CD14-positive monocyte (primary cell): ENCODE results near the gene PNISR. TPM values are rescaled to one million over a fixed set of nuclear protein-coding genes. Genes with fewer than 3 reads are reported as not detected.

Source experiments
- DNase-seq, 3 donors: peaks; one replicate each; pipeline ENCODE4 v3.0.0-alpha.2; 2011 to 2022
- H2AFZ ChIP-seq: 2 replicates; pipeline ENCODE4 v1.6.0; 2012; ENCODE audit warnings: mild to moderate bottlenecking, low read depth, low read length, inconsistent platforms; ENCODE audit not compliant: insufficient read depth, poor library complexity, severe bottlenecking
- H3K27ac ChIP-seq, 2 donors: 1 replicate in 1 of 2; 2 replicates in 1 of 2; pipeline ENCODE4 v1.5.1; 2012 to 2013; ENCODE audit warnings: low read length in 2 of 2, control low read depth in 1 of 2, inconsistent platforms in 1 of 2, low read depth in 1 of 2, mild to moderate bottlenecking in 1 of 2
- H3K27me3 ChIP-seq, 2 donors: one replicate each; pipeline versions ENCODE4 v1.6.0 to v1.6.1; 2011 to 2013; ENCODE audit warnings: low read length in 2 of 2; ENCODE audit not compliant: control insufficient read depth in 2 of 2, insufficient read depth in 2 of 2
- H3K36me3 ChIP-seq, 2 donors: replicated peaks in 1 of 2; 1 replicate in 1 of 2; 2 replicates in 1 of 2; pipeline versions ENCODE4 v1.5.1 to v1.6.1; 2012 to 2013; ENCODE audit warnings: low read length in 2 of 2, control low read depth in 1 of 2, inconsistent platforms in 1 of 2, mild to moderate bottlenecking in 1 of 2; ENCODE audit not compliant: insufficient read depth in 2 of 2, control insufficient read depth in 1 of 2
- H3K4me1 ChIP-seq, 2 donors: 1 replicate in 1 of 2; 2 replicates in 1 of 2; pipeline versions ENCODE4 v1.5.1 to v1.6.1; 2012 to 2013; ENCODE audit warnings: low read length in 2 of 2, control low read depth in 1 of 2, inconsistent platforms in 1 of 2, mild to moderate bottlenecking in 1 of 2, moderate library complexity in 1 of 2; ENCODE audit not compliant: insufficient read depth in 2 of 2, control insufficient read depth in 1 of 2
- H3K4me2 ChIP-seq: replicated peaks from 2 replicates; pipeline ENCODE3; 2012; ENCODE audit warnings: low read length, moderate library complexity, mild to moderate bottlenecking; ENCODE audit not compliant: poor library complexity, severe bottlenecking; ENCODE audit errors: extremely low read depth
- H3K4me3 ChIP-seq, 3 experiments: fragments of 200-600 bp in 1 of 3; sonication (generic) in 1 of 3; replicated peaks in 1 of 3; 1 replicate in 2 of 3; 2 replicates in 1 of 3; pipeline ENCODE4 v1.5.1; 2011 to 2013; ENCODE audit warnings: low read length in 3 of 3, mild to moderate bottlenecking in 3 of 3, control low read depth in 2 of 3, low read depth in 2 of 3, inconsistent platforms in 1 of 3, moderate library complexity in 1 of 3
- H3K79me2 ChIP-seq: 2 replicates; pipeline ENCODE4 v1.6.0; 2012; ENCODE audit warnings: mild to moderate bottlenecking, control low read depth, inconsistent platforms, low read length, moderate library complexity; ENCODE audit not compliant: insufficient read depth
- H3K9ac ChIP-seq: 2 replicates; pipeline ENCODE4 v1.6.0; 2017; ENCODE audit warnings: low read length, mild to moderate bottlenecking; ENCODE audit not compliant: insufficient read depth, poor library complexity, severe bottlenecking
- H3K9me3 ChIP-seq, 2 donors: replicated peaks in 1 of 2; 1 replicate in 1 of 2; 2 replicates in 1 of 2; pipeline versions ENCODE4 v1.5.1 to v1.6.1; 2012 to 2013; ENCODE audit warnings: low read length in 2 of 2, control low read depth in 1 of 2; ENCODE audit not compliant: control insufficient read depth in 1 of 2, insufficient read depth in 1 of 2
- H4K20me1 ChIP-seq: 2 replicates; pipeline ENCODE4 v1.6.0; 2012; ENCODE audit warnings: mild to moderate bottlenecking, low read length, control low read depth, moderate library complexity; ENCODE audit not compliant: insufficient read depth
- H3K27ac Mint-ChIP-seq, 7 donors: one replicate each; pipeline ENCODE4 v1.8.0; 2020; ENCODE audit warnings: mild to moderate bottlenecking in 7 of 7, mixed read lengths in 7 of 7, moderate library complexity in 6 of 7, inconsistent platforms in 2 of 7
- H3K27me3 Mint-ChIP-seq, 3 donors: one replicate each; pipeline ENCODE4 v1.8.0; 2021 to 2022; ENCODE audit warnings: low read depth in 3 of 3, mild to moderate bottlenecking in 3 of 3, mixed read lengths in 3 of 3, moderate library complexity in 3 of 3, inconsistent platforms in 1 of 3
- H3K36me3 Mint-ChIP-seq, 2 donors: one replicate each; pipeline ENCODE4 v1.8.0; 2020; ENCODE audit warnings: mixed read lengths in 2 of 2, inconsistent platforms in 1 of 2, mild to moderate bottlenecking in 1 of 2
- H3K4me1 Mint-ChIP-seq: one replicate; pipeline ENCODE4 v1.8.0; 2020; ENCODE audit warnings: mild to moderate bottlenecking, mixed read lengths
- H3K4me3 Mint-ChIP-seq, 2 donors: one replicate each; pipeline ENCODE4 v1.8.0; 2020; ENCODE audit warnings: mild to moderate bottlenecking in 2 of 2, mixed read lengths in 2 of 2, moderate library complexity in 1 of 2
- H3K9me3 Mint-ChIP-seq, 7 donors: one replicate each; pipeline ENCODE4 v1.8.0; 2020 to 2022; ENCODE audit warnings: mixed read lengths in 7 of 7, mild to moderate bottlenecking in 6 of 7, moderate library complexity in 6 of 7, inconsistent platforms in 2 of 7
- WGBS: methylation state at CpG from one replicate; pipeline ENCODE4 v1.1.5; 2013; ENCODE audit warnings: missing lambda C conversion rate; ENCODE audit not compliant: insufficient coverage; 5-methylcytosine and 5-hydroxymethylcytosine counted together
- intact Hi-C, 2 donors: fragments of 100-400 bp; cut with micrococcal nuclease; formaldehyde crosslinking; loops; one replicate each; pipeline versions ENCODE4 v1.15.0 to v1.15.1; 2023
- polyA plus RNA-seq, 3 donors: library from polyadenylated mRNA; depleted of rRNA in 1 of 3; unstranded in 2 of 3; stranded (reverse) in 1 of 3; fragments of 300-500 nt in 2 of 3; fragments of >200 nt in 1 of 3; fragmentation: Illumina TruSeq in 2 of 3; gene quantifications; 1 replicate in 2 of 3; 2 replicates in 1 of 3; pipeline ENCODE4 v1.2.3, GENCODE V29; 2012 to 2021
- TF ChIP-seq, protein P1 (sequence below): fragments of 200-600 bp; IDR thresholded peaks from one replicate; pipeline ENCODE4 v1.8.0; 2022; ENCODE audit warnings: antibody characterized with exemption, mild to moderate bottlenecking

Gene PNISR
- polyA plus RNA-seq, 3 donors = 28.9 to 75.4 (median 33.9) TPM

DNA sequence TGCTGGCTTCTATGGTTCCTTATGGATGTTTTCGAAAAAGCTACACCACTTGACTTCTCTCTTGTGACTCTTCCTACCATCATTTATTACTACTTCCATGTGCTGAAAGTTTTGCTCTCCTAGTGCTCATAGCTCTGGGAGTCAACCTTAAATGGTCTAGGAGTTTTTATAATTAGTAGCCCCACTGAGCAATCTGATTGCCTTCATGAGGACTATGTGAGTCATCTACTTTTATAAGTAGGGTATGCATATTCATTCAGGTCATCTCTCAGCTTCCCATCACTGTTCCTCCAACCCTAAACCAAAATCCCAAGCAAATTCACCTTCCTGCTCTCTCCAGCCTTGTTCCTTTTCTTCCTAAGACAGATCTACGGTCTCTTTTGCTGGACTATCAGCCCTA, 58.3 kb downstream of the PNISR start:
- Histone ChIP-seq H3K27me3 (no peaks in the 10 kb centered on the region), H3K4me1 (no peaks in the 10 kb centered on the region), H3K36me3 (no peaks in the 10 kb centered on the region), H2AFZ (no peak overlapping the region), H3K27ac (no peak overlapping the region), H3K4me3 (no peak overlapping the region), H3K4me2 (no peak overlapping the region), H3K9me3 (no peaks in the 10 kb centered on the region), H3K9ac (no peak overlapping the region), H4K20me1 (no peaks in the 10 kb centered on the region), H3K79me2 (no peaks in the 10 kb centered on the region)
- intact Hi-C loops = no loop called here
- no CpG with 5 or more reads among the region's 2 CpGs for WGBS
- H3K4me3 Mint-ChIP-seq = no peak overlapping the region
- H3K27me3 Mint-ChIP-seq = peaks cover 2 to 6% (median 3%) of the 10 kb centered on the region in 3 donors
- DNase-seq = no peak
- peaks cover 0 to 3% (median 0%) of the 10 kb centered on the region in 7 donors for H3K9me3 Mint-ChIP-seq
- no peaks in the 10 kb centered on the region for H3K36me3 Mint-ChIP-seq
- H3K4me1 Mint-ChIP-seq = no peaks in the 10 kb centered on the region
- H3K27ac Mint-ChIP-seq = no peak overlapping the region
- TF ChIP-seq, protein P1, sequence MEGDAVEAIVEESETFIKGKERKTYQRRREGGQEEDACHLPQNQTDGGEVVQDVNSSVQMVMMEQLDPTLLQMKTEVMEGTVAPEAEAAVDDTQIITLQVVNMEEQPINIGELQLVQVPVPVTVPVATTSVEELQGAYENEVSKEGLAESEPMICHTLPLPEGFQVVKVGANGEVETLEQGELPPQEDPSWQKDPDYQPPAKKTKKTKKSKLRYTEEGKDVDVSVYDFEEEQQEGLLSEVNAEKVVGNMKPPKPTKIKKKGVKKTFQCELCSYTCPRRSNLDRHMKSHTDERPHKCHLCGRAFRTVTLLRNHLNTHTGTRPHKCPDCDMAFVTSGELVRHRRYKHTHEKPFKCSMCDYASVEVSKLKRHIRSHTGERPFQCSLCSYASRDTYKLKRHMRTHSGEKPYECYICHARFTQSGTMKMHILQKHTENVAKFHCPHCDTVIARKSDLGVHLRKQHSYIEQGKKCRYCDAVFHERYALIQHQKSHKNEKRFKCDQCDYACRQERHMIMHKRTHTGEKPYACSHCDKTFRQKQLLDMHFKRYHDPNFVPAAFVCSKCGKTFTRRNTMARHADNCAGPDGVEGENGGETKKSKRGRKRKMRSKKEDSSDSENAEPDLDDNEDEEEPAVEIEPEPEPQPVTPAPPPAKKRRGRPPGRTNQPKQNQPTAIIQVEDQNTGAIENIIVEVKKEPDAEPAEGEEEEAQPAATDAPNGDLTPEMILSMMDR = no peak

- no peak overlapping the region for H3K27ac ChIP-seq
- TF ChIP-seq, protein P1 = no peak
- no peak overlapping the region for H3K4me2 ChIP-seq
- H3K79me2 ChIP-seq = no peaks in the 10 kb centered on the region
- no peak for DNase-seq
- H3K27me3 ChIP-seq = no peaks in the 10 kb centered on the region
- no peaks in the 10 kb centered on the region for H3K36me3 ChIP-seq
- H3K27me3 Mint-ChIP-seq = peaks cover 10 to 11% (median 10%) of the 10 kb centered on the region in 3 donors
- intact Hi-C loops = no loop called here
- H3K9ac ChIP-seq = no peak overlapping the region
- no peak overlapping the region for H3K4me3 ChIP-seq
- H4K20me1 ChIP-seq = no peaks in the 10 kb centered on the region
- no peak overlapping the region for H2AFZ ChIP-seq
- no peaks in the 10 kb centered on the region for H3K4me1 ChIP-seq
- no peaks in the 10 kb centered on the region for H3K4me1 Mint-ChIP-seq
- H3K9me3 Mint-ChIP-seq = peaks cover 0 to 3% (median 0%) of the 10 kb centered on the region in 7 donors
- H3K36me3 Mint-ChIP-seq = no peaks in the 10 kb centered on the region
- WGBS = no CpG with 5 or more reads among the region's 5 CpGs
- H3K4me3 Mint-ChIP-seq = no peak overlapping the region
- no peak overlapping the region for H3K27ac Mint-ChIP-seq
- H3K9me3 ChIP-seq = no peaks in the 10 kb centered on the region
These were observed 61.1 kb downstream of the PNISR start for GRCh38 chr6:99364026-99364425.
